ENCODE measurements around the gene SLC7A7.
"Not testable (repeated sequence)": the region's sequence is repeated elsewhere in the genome, so short reads cannot be mapped to it uniquely, and the experiment has no call there.

Gene SLC7A7

DNA sequence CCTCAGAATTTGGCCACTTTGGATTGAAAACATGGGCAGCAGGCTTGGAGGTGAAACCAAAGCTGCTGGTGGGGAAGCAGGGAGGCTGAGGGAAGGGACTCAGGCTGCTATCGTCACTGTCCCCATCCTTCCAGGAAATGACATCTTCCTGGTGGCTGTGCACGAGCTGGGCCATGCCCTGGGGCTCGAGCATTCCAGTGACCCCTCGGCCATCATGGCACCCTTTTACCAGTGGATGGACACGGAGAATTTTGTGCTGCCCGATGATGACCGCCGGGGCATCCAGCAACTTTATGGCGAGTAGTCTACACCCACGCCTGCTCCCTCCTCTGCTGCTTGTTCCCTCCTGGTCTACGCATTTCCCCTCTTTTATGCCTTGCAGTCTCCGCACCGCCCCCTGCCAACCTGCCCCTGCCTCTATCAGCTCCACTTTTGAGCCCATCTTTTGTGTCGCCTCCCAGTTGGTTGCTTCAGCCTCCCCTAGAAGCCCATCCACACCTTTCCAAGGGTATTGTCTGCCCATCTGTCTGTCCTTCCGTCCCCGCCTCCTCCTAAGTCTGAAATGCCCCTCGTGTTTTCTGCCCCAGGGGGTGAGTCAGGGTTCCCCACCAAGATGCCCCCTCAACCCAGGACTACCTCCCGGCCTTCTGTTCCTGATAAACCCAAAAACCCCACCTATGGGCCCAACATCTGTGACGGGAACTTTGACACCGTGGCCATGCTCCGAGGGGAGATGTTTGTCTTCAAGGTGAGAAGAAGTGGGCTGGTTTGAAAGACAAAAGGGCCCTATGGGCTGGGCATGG lies 28.1 kb upstream of the SLC7A7 start:
- DNase-seq (ENCODE audit: low spot score) = no peak

DNA sequence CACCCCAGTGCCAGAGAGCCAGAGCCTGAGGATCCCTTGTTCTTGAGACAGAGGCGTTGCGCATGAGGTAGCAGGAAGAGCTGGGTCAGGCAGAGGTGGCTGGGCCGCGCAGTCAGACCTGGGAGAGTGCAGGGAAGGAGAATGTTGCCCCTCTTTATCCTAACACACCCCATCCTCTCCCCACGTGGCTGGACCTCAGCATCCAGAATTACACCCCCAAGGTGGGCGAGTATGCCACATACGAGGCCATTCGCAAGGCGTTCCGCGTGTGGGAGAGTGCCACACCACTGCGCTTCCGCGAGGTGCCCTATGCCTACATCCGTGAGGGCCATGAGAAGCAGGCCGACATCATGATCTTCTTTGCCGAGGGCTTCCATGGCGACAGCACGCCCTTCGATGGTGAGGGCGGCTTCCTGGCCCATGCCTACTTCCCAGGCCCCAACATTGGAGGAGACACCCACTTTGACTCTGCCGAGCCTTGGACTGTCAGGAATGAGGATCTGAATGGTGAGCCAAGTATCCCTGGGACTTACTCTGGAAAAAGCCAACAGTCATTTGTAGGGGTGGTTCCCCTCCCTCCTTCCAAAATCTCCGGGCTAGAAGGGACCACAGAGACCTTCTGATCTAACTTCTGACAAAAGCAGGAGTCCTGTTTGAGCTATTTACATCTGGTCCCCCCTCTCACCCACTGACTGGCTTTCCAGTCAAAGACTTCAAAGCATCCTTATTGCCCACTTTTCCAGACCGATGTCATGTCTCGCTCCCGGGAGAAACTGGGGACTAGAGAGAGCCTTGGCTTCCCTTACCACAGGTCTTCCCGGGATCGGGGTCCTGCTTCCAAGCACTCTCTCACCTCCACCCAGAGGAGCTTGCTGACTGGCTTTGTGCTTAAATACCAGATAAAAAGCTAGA lies 27.2 kb upstream of the SLC7A7 start:
- no peak for DNase-seq (ENCODE audit: low spot score)

DNA sequence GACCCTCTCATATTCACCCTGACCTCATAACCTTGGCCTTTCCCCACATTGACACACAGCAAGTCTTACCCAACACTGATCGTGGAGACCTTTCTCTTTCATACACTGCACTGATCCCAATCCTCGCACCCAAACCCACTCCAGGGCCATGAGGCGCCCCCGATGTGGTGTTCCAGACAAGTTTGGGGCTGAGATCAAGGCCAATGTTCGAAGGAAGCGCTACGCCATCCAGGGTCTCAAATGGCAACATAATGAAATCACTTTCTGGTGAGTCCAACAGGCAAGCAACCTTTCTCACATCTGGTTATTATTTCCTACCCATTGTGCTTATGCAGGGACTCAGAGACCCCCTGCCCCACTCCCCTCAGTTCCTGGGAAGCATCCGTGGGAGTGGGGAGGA lies 26.5 kb upstream of the SLC7A7 start:
- no peak for DNase-seq (ENCODE audit: low spot score)

DNA sequence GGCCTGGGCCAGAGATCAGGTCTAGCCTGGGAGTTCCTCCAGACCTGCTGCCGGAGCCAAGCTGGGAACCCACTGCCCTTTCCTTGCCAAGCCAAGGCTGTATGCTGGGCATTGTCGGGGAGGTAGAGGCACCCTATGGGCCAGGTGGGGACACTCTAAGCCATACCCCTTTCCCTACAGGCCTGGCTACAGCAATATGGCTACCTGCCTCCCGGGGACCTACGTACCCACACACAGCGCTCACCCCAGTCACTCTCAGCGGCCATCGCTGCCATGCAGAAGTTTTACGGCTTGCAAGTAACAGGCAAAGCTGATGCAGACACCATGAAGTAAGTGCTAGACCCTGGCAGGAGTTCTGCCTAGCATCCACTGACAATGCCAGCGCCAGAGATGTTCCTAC lies 26.1 kb upstream of the SLC7A7 start:
- no peak for DNase-seq (ENCODE audit: low spot score)

DNA sequence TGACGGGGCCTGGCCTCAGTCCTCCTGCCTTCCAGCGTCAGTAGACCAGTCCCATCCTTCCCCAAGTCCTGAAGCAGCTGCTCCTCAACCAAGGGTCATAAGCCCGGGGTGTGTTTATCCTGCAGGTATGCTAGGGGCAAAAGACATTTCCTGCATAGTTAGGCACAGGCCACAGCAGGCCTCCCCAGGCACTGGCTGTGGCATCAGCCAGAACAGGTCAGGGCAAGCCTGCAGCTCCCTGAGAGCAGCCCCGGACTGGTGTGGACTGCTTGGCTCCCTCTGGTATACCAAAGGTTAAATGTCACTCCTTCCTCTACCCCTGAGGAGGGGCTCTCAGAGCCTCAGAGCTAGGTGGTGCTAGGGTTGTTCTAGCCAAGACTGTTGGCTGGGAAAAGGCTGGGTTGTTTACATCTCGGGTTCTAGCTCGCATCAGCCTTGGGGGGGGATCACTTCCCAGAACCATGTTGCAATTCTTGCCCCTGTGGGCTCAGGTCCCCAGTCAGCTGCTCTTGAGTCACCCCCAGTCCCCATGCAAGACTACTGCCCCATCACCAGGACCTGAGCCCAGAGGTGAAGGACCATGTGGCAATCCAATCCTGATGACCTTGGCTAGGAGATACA lies 24.0 kb upstream of the SLC7A7 start:
- DNase-seq (ENCODE audit: low spot score) = no peak

DNA sequence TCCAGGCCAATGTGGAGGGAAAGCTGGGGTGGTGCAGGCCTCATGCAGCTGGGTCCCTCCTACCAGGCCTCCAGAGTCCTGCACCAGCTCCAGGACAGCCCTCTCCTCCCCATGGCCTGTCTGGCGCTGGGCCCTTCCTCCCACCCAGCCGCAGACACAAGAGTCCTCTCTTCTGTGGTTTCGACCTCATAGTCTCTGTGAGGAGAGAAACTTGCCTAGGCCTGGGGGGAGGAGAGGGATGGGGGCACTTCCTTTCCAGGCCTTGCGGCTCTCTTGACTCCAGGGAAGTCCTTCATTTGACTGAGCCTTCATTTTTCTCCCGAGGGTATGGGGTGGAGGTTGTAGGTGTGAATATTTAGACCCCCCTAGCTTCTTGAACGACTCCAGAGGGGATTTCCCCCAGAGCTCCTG lies 23.4 kb upstream of the SLC7A7 start:
- no peak for DNase-seq (ENCODE audit: low spot score)

DNA sequence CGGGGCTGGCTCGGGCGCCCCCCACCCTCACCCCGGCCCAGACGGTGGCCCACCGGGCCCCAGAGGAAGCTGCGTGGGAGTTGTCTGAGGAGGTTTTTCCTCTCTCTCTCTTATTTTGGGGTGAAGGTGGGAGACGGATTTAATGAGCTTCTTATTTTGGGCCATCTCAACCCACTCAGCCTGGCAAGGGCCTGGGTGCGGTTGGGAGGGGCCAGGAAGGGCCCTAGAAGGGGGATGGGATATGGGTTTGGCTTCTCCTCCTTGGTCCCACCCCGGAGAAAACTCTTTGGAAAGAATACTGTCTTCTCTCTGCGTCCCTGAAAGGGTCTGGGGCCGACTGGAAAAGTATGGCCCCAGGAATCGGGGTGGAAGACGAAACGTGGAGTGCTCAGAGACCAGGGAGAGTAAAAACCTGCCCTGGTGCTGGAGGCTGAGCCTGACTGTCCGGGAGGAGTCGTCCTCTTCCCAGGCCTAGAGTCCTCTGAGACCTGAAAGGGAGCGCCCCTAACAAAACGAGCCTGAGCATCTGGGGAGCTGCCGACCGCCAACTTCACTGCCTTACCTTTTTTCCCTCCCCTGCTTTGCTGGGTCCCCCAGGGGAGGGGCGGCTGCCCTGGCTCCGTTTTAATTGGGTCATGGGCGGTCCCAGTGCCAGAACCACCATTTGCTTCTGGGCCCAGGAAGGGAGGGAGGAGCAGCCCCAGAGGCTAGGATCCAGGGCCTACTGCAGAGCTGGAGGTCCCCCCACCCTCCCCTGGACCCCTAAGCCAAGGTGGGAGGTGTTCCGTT lies 22.7 kb upstream of the SLC7A7 start:
- DNase-seq (ENCODE audit: low spot score) = no peak

DNA sequence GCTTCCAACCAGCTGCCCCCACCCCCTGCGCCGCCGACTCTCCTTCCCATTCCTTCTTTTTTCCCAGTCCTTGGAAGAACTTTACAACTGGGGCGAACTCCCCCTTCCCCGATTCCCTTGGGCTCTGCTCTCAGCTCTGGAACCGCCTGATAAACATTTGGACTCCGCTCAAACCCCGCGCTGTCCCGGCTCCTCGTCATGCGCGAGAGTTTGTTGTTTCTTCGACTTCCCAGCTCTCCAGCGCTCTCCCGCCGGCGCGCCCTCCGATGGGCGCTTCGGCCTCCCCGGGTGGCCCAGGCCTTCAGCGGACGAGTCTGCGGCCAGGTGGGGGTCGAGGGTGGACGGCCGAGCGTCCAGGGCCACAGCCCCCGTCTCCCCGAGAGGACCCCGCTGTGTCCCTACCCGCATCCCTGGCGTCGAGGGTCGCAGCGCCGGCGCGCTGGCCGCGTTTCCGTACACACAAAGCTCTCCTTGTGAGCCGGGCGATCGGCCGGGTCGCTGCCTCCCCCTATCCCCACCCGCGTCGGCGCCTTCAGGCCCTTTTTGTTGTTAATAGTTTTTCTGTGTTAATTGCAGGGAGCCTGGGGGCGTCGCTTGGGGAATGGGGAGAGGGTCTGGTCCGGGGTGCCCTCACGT lies 22.0 kb upstream of the SLC7A7 start:
- no peak for DNase-seq (ENCODE audit: low spot score)

DNA sequence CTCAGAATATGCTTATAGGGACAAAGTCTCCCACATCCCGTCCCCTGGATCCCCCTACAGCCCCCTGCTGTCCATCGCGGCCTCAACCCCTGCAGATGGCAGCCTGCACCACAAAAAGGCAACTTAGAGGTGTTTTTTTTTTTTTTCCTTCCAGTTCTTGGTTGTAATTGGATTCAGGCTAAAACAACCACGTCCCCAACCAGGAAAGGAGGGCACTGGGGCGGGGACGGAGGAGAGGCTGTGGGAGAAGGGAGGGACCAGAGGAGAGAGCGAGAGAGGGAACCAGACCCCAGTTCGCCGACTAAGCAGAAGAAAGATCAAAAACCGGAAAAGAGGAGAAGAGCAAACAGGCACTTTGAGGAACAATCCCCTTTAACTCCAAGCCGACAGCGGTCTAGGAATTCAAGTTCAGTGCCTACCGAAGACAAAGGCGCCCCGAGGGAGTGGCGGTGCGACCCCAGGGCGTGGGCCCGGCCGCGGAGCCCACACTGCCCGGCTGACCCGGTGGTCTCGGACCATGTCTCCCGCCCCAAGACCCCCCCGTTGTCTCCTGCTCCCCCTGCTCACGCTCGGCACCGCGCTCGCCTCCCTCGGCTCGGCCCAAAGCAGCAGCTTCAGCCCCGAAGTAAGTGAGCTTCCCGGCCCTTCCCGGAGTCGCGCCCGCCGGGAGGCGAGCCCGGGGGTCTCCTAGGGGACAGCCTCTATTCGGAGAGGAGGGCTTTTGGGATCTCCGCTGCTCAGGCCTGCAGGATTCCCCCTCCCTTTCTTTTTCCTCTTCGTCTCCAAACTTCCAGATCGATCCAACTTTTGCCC lies 21.3 kb upstream of the SLC7A7 start, which contains the start of gene MMP14:
Gene MMP14 (plus strand): TSS at position 285 of the 813 bp plus-strand sequence. CDS start 233 bp downstream, at position 518.
- DNase-seq (ENCODE audit: low spot score) = no peak

DNA sequence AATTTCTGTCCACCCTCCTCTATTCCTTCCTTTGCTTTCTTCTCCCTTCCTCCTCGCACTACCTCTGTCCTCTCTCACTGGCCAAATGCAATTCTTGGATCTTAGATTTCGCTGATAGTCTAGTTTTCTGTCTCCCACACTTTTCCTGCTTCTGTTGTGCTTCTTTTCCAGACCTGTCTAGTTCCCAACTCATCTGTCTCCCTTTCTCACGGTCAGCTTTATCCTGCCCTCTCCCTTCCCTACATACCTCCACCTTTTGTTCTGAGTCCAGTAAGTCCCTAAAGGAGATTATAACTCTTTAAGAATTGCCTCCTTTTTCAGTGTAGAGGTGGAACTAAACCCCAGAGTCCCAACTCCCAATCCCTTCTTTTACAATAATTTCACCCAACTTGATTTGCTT lies 20.3 kb upstream of the SLC7A7 start:
- no peak for DNase-seq (ENCODE audit: low spot score)

DNA sequence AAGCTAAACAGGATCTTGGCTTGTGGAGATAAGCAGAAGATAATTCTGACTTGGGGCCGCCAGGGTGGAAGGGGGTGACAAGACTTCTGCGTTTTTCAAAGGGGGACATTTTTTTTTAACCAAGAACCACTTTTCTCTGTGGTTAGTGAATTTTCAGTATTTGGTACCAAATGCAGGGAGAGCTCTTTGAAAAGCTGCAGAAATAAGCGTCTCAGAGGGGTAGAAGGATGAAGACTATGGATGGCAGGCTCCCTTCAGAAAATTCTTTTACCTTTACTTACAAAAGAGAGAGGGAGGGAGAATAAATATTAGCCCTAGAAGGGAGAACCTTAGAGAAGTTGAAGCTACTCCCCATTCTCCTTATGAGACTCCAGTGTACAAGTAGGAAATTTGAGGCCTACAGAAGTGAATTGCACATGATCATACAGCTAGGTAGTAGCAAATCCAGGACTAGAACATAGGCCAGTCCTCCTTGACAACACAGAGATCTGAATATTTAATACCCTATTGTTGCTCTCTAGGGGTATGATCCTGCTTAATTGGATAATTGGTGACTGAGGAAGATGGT lies 15.3 kb upstream of the SLC7A7 start:
- DNase-seq (ENCODE audit: low spot score) = no peak

DNA sequence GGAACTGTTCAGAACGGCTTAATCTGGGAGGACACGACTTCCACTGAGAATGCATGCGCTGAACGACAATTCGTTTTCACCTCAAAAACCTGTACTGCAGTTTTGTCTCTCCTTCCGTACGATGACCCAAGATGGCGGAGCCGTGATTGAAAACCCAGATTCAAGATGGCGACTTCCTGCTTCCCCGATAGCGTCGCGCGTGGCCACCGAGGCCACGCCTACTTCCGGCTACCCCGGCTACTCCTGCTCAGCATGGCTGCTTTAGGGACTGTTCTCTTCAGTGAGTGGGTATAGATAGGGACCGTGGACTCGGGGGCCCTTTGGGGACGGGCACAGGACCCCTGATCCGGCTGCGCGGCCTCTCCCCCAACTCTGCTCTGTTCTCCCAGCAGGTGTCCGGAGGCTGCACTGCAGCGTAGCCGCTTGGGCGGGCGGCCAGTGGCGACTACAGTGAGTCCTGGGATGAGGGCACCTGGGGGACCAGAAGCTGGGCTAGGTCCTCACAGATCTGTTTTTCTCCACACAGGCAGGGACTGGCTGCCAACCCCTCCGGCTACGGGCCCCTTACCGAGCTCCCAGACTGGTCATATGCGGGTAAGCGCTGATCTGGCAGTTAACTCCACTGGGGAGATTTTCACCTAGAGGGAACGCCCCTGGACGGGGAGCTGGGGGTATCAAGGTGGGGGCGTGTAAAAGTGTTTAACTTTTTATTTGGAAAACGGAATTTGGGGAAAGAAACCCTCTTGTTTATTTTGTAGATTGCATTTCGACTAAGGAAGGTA lies 14.6 kb upstream of the SLC7A7 start, which contains the start of gene MRPL52:
Gene MRPL52 (plus strand): TSS at position 227 of the 782 bp plus-strand sequence. CDS start 26 bp downstream, at position 253.
- DNase-seq (ENCODE audit: low spot score) = peak; percentile 88

DNA sequence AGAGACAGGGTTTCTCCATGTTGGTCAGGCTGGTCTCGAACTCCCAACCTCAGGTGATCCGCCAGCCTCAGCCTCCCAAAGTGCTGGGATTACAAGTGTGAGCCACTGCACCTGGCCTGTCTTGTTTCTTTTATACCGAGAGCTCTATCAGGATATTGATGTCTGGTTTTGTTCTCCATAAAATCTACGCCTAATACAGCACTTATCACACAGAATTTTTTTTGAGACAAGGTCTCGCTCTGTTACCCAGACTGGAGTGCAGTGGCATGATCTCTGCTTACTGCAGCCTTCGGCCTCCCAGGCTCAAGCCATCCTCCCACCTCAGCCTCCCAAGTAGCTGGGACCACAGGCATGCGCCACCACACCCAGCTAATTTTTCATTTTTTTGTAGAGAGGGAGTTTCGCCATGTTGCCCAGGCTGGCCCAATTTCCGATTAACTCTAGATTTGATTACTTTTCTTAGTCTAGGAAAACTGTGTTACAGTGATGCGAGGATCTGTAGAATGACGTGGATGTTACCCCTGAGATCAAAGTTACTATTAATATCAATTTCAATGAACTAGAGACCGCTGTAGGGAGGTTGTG lies 13.9 kb upstream of the SLC7A7 start:
- DNase-seq (ENCODE audit: low spot score) = not testable (repeated sequence)

DNA sequence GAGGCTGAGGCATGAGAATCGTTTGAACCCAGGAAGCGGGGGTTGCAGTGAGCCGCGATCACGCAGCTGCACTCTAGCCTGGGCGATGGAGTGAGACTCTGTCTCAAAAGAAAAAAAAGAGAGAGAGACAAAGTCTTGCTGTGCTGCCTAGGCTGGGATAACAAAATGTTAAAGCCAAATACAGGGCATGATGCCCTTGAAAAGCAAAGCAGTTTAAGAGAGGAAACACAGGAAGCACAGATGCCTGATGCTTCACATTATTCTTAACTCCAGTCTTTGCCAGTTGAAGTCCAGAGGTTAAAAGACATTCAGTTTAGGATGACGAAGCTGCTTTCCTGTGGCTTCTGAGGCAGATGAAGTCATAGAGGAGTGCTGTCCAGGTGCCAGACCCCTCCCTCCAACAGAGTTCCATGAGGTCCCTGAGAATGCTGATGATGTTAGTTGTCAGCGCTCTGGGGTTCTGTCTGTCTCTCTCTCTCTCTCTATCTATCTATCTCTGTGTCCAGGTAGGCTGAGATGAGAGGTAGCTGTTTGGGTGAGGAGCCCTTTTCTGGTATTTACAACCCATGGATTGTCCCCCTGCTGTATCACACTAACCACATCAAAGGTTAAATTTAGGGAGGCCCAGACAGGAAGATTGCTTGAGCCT lies 9.6 kb upstream of the SLC7A7 start:
- DNase-seq (ENCODE audit: low spot score) = no peak

DNA sequence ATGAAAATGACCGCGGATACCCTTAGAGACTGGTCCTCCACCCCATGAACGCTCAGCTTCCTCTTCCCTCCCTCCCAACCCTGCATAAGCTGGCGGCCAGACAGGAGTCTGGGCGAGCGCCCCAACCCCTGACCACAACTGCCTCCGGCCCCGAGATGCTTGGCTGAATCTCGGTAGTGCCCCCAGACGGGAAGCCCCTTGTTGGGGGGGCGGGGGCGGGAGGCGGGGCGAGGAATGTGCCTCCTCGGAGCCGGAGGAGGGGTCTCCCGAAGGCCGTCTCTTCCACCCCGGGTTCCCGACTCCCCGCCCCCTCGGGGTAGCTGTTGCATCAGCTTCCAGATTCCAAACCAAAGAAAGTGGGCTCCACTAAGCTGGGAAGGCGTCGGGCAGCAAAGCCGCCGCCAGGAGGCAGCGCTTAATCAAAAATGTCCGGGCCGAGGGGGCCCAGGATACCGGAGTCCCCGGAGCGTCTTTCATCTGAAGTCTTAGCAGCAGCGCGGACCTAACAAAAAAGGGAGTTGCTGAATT lies 7.4 kb upstream of the SLC7A7 start:
- DNase-seq (ENCODE audit: low spot score) = peak; percentile 81

DNA sequence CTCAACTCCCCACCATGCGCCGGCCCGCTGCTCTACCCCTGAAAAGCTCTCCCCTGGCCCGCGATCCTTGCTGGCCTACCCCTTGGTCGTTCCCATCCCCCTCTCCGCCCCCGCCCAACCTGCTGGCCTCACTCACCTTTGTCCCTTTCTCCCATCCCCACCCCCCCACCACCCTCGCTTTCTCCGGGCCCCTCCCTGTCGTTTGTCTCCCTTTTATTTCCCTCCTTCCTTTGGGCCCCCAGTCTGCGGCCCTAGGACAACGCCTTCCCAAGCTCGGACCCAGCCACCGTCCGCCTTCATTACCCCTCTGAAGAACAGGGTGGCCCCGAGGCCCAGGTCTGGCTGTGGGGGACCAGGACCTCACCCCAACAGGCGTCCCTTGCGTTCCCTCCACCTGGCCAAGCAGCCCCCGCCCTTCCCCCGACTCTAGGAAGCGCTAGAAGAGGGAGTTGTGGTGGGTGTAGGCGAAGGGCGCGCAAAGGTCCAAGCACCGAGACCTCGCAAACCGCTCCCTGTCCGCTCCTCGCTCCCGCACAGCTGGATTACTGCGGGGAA lies 6.9 kb upstream of the SLC7A7 start:
- no peak for DNase-seq (ENCODE audit: low spot score)

DNA sequence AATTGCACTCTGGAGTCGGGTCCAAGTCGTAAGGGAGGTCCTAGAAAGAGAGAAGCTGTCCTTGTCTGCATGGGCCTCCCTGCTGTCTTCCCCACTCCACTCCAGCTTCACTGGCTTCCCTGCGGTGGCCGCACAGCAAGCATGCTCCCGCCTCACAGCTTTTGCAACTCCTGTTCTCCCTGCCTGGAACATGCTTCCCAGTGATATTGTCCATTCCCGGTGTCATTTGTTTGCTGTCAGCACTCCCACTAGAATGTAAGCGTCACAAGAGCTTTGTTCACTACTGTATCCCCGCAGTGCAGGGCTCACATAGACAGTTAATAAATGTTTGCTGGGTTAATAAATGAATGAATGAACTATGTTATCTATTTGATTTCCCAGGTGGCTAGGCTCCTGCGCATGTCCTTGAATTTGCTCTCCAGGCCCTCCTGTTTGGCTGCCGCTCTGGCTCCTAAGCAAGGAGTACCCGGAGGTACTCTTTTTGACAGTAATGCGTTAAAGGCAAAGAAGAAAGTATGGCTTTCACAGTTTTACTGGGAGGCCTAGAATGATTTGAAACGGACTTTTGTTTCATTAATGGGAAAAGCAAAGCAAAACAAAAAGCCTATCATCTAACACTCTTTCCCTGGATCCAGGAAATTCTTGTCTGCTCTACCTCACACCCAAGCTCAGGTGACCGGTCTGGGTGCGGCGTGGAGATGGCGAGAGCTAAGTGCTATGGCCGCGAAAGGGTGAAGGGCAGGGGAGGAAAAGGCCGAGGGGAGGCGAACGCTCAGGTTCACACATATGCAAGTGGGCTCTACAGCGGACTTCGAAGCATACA lies 6.2 kb upstream of the SLC7A7 start:
- DNase-seq (ENCODE audit: low spot score) = no peak
